IMR-90 (cell line): ENCODE measurements around the gene CAMK2N1. TPM values are rescaled to one million over a fixed set of nuclear protein-coding genes. Genes with fewer than 3 reads are reported as not detected.

Experiments
- CTCF ChIP-seq: conservative IDR thresholded peaks from 2 replicates; pipeline ENCODE4 v1.5.1; 2012; ENCODE audit warnings: mild to moderate bottlenecking, low read depth, low read length, improper control_type of control experiment
- polyA plus RNA-seq, 3 experiments: library from polyadenylated mRNA; depleted of rRNA; stranded (reverse); fragments of >200 nt; gene quantifications; 2 replicates each; pipeline ENCODE4 v1.2.3, GENCODE V29; 2012; ENCODE audit warnings: low replicate concordance in 1 of 3
- total RNA-seq: library from RNA; depleted of rRNA; stranded (reverse); fragments of >200 nt; gene quantifications from 2 replicates; pipeline ENCODE4 v1.2.3, GENCODE V29; 2012

The CAMK2N1 gene
- total and polyA plus RNA-seq, 2 of the 4 experiments (the other 2 are of a cell fraction): 10.2 to 44.4 TPM

GRCh38 chr1:20484519-20485462 is 1.2 kb downstream of the CAMK2N1 start (continued):
- no peak for TF ChIP-seq CTCF
